Stimulated activated CD4-positive, alpha-beta T cell treated with anti-CD3 and anti-CD28 coated beads, Interleukin-15, amount 100 ng/mL, for 24 hours (primary cell): ENCODE measurements around the gene PODXL.
A peak's percentile ranks its signal among the peaks of the same experiment; 100 is the strongest.

Experiments used
- DNase-seq: peaks from one replicate; pipeline ENCODE4 v3.0.0-alpha.2; 2020

PODXL gene

DNA sequence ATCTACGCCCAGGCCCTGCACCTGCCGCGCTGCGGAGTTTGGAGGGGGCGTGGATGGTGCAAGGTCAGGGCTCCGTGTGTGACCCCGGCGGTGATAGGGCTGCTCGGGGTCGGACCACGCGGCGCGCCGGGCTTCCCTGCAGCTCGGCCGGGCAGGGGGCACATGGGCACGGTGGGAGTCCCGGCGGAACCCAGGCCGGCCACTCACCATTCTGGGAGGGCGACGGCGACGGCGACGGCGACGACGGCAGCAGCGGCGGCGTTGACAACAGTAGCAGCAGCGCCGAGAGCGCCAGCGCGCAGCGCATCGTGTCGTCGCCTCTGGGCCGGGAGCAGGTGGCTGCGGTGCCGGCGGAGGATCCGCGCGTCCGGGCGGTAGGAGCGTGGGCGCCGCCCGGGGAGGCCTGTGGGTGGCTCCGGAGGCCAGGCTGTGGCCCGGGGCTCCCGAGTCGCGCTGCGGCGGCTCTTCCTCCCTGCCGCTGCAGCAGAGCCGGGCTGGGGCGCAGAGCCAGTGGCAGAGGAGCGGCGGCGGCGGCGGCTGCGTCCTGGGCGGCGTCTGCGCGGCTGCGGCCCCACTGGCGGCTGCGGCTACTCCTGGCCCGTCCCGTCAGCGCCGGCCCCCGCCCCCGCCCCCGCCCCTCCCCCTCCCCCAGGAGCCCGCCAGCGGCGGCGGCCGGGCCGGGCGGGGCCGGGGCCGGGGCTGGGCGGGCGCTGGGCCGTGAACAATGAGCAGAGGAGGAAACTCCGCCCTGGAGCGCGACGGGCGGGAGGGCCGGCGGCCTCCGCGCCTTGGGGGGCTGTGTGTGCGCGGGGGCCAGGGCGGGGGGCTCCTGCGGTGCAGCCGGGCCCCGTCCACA, at the start of gene PODXL:
Gene PODXL, minus strand, starts transcription at position 576 of the 856 bp plus-strand sequence. Its CDS starts 269 bp downstream, at position 307.
- peak; percentile 67 for DNase-seq

GRCh38 chr7:131605280-131605878, 49.0 kb upstream of the PODXL start:
- no peak for DNase-seq

- DNase-seq = no peak
Measured at GRCh38 chr7:131604841-131605279, 48.4 kb upstream of the PODXL start.

DNA sequence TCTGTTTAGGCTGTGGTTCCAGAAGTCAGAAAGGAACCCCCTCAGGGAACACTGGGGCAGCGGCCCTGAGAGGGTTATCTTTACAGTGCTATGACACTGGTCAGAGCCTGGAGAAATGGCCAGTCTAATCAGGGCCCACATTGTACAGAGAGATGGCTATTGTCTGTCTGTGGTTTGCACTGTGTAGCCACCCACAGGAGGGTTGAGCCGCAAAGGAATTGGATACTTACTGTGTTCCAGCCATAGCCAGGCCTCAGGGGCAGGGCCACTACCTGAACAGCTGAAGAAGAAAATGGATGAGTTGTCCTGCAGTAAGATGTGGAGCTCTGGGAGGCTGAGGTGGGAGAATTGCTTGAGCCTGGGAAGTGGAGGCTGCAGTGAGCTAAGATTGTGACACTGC, 47.5 kb upstream of the PODXL start:
- no peak for DNase-seq

GRCh38 chr7:131602994-131603372, 46.6 kb upstream of the PODXL start:
- no peak for DNase-seq

GRCh38 chr7:131602304-131602993, 46.0 kb upstream of the PODXL start:
- DNase-seq = no peak

GRCh38 chr7:131600085-131600881, 43.9 kb upstream of the PODXL start:
- no peak for DNase-seq

DNA sequence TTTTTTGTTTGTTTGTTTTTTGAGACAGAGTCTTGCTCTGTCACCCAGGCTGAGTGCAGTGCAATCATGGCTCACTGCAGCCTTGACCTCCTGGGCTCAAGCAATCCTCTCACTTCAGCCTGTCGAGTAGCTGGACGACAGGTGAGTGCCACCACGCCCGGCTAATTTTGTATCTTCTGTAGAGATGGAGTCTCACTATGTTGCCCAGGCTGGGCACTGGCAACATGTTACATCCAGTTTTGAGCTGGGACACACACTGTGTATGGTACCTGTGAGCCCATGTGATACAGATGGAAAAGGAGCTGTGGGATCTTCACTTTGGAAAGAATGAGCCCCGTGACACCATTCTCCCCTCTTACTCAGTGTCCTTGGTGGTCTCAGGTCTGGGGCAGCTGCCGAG, 40.4 kb upstream of the PODXL start:
- DNase-seq = no peak

- DNase-seq = no peak
Measured at GRCh38 chr7:131595699-131596098, 39.3 kb upstream of the PODXL start.

GRCh38 chr7:131591687-131592319, 35.4 kb upstream of the PODXL start:
- no peak for DNase-seq

DNA sequence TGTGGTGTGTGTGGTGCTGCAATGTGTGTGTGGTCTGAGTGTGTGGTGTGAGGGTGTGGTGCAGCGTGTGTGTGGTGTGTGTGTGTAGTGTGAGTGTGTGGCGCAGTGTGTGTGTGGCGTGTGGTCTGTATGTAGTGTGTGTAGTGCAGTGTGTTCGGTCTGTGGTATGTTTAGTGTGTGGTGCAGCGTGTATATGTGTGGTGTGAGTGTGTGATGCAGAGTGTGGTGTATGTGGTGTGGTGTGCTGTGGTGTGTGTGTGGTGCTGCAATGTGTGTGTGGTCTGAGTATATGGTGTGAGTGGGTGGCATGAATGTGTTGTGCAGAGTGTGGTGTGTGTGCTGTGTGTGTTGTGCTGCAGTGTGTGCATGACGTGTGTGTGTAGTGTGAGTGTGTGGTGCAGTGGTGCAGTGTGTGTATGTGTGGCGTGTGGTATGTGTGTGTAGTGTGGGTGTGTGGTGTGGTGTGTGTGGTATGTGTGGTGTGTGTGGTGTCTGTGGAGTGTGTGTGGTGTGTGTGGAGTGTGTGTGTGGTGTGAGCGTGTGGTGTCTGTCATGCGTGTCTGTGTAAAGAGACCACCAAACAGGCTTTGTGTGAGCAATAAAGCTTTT, 31.0 kb upstream of the PODXL start:
- DNase-seq = no peak

DNA sequence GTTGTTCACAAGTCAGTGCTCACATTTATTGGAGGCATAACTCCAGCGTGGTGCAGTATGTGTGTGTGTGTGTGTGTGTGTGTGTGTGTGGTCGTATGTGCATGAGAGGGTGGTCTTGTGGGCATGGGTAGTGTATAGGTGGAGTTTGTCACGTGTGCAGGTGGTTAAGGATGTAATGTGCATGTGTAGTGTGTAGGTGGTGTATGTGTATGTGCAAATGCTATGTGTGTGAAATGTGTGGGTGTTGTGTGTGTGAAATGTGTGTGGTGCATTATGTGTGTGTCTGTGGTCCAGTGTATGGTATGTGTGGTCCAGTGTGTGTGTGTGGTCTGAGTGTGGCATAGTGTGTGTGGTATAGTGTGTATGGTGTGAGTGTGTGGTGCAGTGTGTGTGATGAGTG, 30.3 kb upstream of the PODXL start:
- no peak for DNase-seq

GRCh38 chr7:131586259-131586658, 29.8 kb upstream of the PODXL start:
- DNase-seq = no peak

GRCh38 chr7:131583430-131583829, 27.0 kb upstream of the PODXL start:
- no peak for DNase-seq

DNA sequence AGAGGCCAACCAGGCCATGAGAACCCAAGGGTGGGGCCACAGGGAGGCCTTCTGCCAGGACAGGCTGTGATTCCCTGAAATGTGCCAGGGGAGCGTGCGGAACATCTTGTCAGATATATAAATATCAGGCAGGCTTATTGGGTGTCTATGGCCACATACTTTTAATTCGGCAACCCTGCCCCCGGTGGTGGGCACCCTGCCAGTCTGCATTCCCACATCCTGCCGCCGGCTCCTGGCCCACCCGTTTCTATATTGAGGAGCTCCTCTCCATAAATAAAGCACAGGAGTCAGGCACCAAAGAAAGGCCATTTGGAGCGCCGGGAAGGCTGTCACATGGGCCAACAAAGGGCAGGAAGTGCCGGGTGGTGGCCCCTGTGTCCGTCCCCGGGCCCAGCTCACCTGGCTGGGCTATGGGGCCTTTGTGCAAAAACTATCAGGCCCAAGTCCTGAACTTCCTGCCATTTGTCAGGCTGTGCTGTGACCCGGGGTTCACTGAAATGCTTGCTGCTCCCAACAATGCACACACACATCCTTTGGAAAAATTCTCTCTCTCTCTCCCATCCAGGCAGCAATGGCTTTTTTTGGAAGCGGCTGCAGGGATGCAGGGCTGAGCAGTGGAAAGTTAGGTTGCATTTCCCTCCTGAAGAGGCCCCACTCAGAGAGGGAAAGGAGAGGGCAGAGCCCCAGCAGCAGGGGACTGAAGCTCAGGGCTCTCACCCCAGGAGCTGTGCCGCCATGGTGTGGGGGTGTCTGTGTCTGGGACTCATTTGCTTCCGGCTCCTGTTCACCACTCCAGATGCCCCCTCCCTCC, 25.0 kb upstream of the PODXL start:
- no peak for DNase-seq

DNA sequence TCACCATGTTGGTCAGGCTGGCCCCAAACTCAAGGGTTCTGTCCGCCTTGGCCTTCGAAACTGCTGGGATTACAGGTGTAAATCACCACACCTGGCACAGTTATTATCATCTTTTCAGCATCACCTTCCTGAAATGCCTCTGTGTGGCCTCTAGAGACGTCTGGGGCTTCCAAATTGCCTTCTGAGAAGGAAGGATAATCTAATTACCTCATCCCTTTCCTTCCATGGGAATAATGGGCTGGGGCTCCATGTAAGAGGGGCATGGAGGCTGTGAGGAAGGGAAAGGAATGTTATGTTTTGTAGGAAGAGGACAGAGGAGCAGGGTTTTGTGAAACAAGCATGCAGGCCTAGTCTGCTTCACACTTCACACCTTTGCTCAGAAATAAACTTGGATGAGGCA, 22.2 kb upstream of the PODXL start:
- no peak for DNase-seq

- DNase-seq = no peak
Measured at GRCh38 chr7:131574741-131575140, 18.3 kb upstream of the PODXL start.

- no peak for DNase-seq
Measured at GRCh38 chr7:131570401-131570800, 14.0 kb upstream of the PODXL start.

DNA sequence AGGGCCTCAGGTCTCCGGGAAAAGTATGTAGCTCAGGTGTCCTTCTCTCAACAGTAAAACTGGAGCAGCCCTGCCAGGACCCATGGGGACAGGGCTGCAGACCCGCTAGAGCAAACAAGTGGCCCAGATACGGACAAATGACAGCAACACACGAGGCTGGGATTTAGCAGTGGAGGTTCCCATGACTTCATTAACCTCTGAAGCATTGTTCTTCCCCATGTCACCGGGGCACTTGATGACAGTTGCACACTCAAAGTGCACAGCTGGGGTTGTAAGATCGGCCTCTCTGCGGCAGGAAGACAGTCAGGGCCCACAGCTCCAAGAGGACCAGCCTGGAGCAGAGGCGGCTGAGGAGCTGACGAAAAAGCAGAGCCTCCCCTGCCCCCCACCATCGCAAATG, 12.5 kb upstream of the PODXL start:
- DNase-seq = no peak

DNA sequence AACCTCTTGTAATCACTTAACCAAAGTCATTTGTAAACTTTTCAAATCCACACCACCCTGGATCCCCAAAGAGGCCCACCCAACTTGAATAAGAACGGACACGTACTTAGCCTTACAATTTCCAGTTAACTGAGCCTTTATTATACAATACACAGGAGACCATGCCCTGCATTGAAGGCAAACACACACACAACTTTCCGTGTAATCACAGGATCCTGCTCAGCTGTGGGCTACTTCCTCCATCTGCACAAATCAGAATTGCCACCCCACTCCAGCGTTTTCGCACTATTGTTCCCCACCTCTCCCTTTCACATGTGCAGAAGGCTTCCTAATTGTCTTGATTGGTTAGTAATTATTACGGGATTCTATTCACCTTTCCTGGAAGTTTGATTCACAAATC, 12.1 kb upstream of the PODXL start:
- DNase-seq = no peak

DNA sequence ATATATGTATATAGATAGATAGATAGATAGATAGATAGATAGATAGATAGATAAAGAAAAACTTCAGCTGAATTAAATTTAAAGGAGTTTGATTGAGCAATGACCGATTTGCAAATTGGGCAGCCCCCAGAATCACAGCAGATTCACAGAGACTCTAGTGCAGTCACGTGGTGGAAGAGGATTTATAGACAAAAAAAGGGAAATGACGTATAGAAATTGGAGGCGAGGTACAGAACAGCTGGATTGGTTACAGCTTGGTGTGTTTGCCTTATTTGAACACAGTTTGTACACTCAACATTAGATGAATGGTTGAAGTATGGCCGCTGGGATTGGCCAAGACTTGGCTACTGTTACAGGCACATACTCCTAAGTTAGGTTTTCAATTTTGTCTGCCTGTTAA, 8.2 kb upstream of the PODXL start:
- no peak for DNase-seq
